ENCODE results near the gene SRD5A2. TPM values are rescaled to one million over a fixed set of nuclear protein-coding genes. Genes with fewer than 3 reads are reported as not detected.
"Not testable (repeated sequence)": the region's sequence is repeated elsewhere in the genome, so short reads cannot be mapped to it uniquely, and the experiment has no call there.

Gene SRD5A2
- total RNA-seq, 1 donor from 2014 or later: not detected

GRCh38 chr2:31535768-31536167, 45.0 kb downstream of the SRD5A2 start:
- intact Hi-C loops (cut with micrococcal nuclease): no loop called here
- ATAC-seq (no peak), DNase-seq (no peak)

GRCh38 chr2:31534636-31535035, 46.1 kb downstream of the SRD5A2 start:
- DNase-seq (no peak), ATAC-seq (no peak)
- intact Hi-C loops (cut with micrococcal nuclease): no loop called here

- intact Hi-C loops (cut with micrococcal nuclease): no loop called here
- DNase-seq (no peak), ATAC-seq (no peak)
These were observed 47.7 kb downstream of the SRD5A2 start for GRCh38 chr2:31533036-31533435.

- intact Hi-C loops (cut with micrococcal nuclease): no loop called here
- DNase-seq: no peak
- ATAC-seq: no peak
These were observed 49.6 kb downstream of the SRD5A2 start for GRCh38 chr2:31531101-31531500.

DNA sequence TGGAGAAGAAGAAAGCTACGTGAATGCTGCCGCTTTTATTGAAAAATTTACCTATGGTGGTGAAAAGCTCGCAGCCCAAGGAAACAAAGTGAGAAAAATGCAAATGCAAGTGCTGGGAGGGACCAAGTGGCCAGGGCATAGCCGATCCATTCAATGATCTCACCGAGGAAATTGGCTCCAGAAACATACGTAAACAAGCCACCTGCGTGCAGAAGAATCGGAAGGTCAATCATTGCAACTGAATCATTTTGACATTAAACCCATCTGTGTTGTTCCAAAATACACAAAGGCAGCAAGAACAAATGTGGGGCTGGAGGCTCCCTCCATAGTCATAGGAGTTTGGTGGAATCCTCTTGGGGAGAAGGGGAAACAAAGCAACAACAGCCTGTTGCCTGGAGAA, 51.5 kb downstream of the SRD5A2 start:
- ATAC-seq (no peak), DNase-seq (no peak)
- intact Hi-C loops (cut with micrococcal nuclease): no loop called here

DNA sequence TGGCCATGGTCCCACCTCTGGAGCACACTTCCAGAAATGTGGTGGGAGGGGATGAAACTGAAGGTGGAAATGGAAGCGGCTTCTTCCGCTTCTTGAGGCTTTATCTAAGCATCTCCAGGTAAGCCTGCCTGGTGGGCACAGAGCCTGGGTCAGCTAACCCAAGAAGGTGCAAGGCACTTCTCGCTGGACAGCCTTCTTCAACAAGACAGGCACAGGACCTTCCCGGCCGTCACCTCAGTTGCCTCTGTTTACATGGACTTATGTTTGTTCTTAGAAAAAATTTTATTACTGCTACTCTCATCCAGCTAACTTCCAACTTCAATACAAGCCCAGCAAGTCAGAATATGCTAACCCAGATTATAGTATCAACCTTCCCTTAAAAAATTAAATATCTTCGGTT, 51.9 kb downstream of the SRD5A2 start:
- DNase-seq: no peak
- ATAC-seq: no peak
- intact Hi-C loops (cut with micrococcal nuclease): no loop called here

- intact Hi-C loops (cut with micrococcal nuclease): no loop called here
- DNase-seq (no peak), ATAC-seq (no peak)
These were observed 53.6 kb downstream of the SRD5A2 start for GRCh38 chr2:31526946-31527732.

DNA sequence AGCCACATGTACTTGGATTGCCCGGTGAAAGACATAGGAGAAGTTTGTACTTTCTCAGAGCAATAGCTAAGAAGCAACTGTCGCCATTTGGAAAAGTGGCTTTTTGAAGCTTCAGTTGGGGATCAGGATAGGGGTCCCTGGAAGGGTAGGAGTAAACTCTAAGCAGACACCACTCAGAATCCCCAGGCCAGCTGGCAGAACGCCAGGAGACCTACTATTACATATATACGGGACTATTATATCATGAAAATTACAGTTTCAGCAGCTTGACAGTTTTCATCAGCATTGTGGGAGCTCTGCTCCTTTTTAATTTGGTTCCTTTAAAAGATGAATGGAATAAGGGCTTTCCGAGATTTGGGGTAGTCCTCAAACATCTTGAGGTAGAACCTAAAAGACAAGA, 54.9 kb downstream of the SRD5A2 start:
- intact Hi-C loops (cut with micrococcal nuclease): no loop called here
- no peak for ATAC-seq
- DNase-seq: no peak

GRCh38 chr2:31524592-31524991, 56.1 kb downstream of the SRD5A2 start:
- intact Hi-C loops (cut with micrococcal nuclease): no loop called here
- DNase-seq: no peak

DNA sequence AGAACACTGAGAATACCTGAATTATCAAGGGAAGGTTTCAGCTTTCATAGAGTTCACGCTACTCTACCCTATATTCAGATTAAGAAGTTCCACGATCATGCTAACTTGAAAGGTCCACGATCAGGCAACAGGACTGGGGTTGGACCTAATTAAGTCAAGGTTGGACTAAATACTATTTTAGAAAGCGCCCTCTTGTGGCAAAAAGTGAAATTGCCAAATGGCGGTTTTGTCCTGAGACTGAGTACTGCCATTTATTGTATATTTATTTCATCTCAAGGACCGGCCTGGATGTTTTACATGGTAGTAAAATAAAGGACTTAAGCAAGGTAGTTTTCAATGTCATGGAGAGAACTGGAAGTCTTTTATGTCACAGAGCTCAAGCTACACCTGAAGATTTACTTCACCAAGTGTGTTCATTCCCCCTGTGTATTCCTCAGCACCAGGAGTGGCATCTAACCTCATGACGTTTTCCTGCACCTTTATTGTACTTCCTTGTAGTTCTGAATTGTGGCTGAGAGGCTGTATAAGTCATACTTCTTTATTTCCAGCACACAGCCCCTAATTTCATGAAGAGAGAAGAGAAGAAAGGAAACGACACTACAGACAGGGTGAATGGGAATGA, 56.8 kb downstream of the SRD5A2 start:
- DNase-seq (no peak), ATAC-seq (no peak)
- intact Hi-C loops (cut with micrococcal nuclease): no loop called here

More at GRCh38 chr2:31524592-31524991, 56.1 kb downstream of the SRD5A2 start:
- no peak for ATAC-seq

GRCh38 chr2:31522786-31523185, 58.0 kb downstream of the SRD5A2 start:
- ATAC-seq (no peak), DNase-seq (no peak)
- intact Hi-C loops (cut with micrococcal nuclease): no loop called here

DNA sequence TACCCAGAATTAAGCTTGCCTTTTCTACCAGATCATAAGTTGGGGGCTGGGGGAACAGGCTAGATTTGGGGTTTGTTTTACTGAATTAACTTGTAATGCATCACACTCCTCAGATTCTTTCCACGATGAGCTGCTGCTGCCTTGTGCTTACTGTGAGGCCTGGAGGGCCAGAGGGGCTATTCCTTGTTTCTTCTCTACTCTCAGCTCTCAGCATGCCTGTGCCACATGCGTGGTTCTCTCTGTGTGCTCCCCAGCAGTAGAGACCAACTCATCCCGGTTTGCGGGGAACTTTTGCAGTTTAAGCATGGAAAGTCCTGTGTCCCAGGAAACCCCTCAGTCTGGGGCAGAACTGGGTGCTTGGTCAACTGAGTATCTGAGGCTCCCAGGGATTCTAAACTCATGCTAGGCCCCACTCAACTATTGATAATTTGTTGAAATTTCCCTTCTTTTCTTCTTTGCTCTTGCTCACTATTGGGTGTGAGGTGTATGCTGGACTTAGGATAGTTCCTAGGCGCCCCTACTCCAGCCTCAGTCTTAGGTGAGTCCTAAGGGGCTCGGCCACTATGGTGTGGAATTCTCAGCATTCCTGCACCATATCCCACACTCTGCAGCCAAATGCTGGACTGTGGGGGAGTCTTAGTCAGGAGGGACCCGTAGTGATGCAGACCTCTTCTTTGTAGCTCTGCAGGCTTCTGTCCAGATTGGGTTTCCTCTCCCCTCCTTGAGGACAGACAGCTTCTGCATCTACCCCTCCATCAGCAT, 63.1 kb downstream of the SRD5A2 start:
- ATAC-seq: no peak
- no peak for DNase-seq
- intact Hi-C loops (cut with micrococcal nuclease): no loop called here

- intact Hi-C loops (cut with micrococcal nuclease): no loop called here
- DNase-seq (no peak), ATAC-seq (no peak)
These were observed 65.2 kb downstream of the SRD5A2 start for GRCh38 chr2:31515586-31515985.

DNA sequence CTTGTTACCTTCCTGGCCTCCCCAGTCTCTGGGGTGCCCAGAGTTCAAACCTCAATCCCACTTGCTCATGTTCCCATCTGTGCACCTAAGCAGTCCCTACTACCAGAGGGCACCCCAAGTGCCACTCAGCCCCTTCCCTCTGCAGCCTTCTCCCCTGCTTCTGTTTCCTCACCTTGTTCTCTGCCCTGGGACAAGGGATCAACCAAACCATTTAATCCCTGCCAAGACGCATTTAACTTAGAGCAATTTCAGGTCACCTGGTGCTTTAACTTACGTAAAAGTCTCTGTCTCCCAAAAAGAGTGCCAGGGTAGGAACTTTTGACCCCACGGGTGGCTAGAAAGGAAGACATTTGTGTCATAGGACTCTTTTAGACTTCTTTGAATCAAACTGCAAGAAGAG, 67.2 kb downstream of the SRD5A2 start:
- no peak for DNase-seq
- ATAC-seq: no peak
- intact Hi-C loops (cut with micrococcal nuclease): no loop called here

DNA sequence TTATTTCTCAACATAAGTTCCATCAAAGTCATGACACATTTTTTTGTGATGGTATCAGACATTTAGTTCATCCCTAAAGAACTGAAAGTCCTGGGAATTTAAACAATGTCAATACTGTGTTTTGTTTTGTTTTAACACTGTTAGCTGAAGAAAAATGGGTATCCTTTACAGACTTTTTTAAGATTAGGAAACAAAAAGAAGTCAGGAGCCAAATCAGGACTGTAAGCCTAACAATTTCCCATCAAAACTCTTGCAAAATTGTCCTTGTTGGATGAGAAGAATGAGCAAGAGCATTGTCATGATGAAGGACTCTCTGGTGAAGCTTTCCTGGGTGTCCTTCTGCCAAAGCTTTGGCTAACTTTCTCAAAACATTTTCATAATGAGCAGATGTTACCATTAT, 69.4 kb downstream of the SRD5A2 start:
- intact Hi-C loops (cut with micrococcal nuclease): no loop called here
- ATAC-seq (no peak), DNase-seq (no peak)

- intact Hi-C loops (cut with micrococcal nuclease): no loop called here
- no peak for ATAC-seq
- DNase-seq: no peak
These were observed 75.6 kb downstream of the SRD5A2 start for GRCh38 chr2:31505111-31505510.

DNA sequence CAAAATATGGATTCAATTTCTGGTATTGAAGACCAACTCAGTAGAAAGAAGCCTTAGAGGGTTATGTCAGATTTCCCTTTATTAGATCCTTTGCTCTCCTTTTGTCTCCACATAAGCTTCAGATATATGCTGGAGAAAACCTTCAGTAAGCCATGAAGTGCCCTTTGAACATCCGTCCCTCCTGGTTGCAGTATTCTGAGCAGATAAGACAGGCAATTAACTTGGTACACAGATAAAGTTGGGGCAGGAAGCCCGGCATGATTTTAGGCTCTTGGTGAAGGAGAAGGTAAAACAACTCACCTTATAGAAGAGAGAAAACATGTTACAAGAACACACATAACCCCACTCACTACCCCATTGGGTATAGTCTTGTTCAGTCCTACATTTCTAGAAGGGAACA, 76.4 kb downstream of the SRD5A2 start:
- ATAC-seq (no peak), DNase-seq (no peak)
- intact Hi-C loops (cut with micrococcal nuclease): no loop called here

- DNase-seq; ATAC-seq; intact Hi-C loops (cut with micrococcal nuclease): not testable (repeated sequence)
These were observed 84.3 kb downstream of the SRD5A2 start for GRCh38 chr2:31496451-31496874.

DNA sequence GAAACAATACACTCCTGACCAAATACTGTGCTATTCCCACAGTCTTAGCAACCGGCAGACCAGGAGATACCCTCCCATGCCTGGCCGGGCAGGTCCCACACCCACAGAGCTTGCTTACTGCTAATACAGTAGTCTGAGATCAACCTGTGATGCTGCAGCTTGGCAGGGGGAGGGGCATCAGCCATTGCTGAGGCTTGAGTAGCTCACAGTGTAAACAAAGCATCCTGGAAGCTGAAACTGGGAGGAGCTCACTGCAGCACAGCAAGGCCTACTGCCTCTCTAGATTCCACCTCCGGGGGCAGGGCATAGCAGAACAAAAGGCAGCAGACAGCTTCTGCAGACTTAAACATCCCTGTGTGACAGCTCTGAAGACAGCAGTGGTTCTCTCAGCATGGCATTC, 91.4 kb downstream of the SRD5A2 start:
- DNase-seq; ATAC-seq; intact Hi-C loops (cut with micrococcal nuclease): not testable (repeated sequence)

DNA sequence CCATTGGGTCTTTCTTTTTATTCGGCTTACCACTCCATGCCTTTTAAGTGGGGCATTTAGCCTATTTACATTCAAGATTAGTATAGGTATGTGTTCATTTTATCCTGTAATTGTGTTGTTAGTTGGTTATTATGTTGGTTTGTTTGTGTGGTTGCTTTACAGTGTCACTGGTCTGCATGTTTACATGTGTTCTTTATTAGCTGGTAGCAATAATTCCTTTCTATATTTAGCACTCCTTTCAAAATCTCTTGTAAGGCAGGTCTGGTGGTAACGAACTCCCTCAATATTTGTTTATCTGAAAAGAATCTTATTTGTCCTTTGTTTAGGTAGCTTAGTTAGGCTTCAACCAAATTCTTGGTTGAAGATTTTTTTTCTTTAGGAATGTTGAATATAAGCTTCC, 97.5 kb downstream of the SRD5A2 start:
- intact Hi-C loops (cut with micrococcal nuclease): no loop called here
- ATAC-seq (no peak), DNase-seq (no peak)

Measured in left ventricle myocardium superior (tissue), 1 donor.